HG02642 (cell line): Measurements from ENCODE around the gene AKNA.
A peak's percentile ranks its signal among the peaks of the same experiment; 100 is the strongest.

Source experiments
- ATAC-seq: cut with Tn5 transposase; IDR thresholded peaks from one replicate; pipeline ENCODE4 v1.9.1; 2021; ENCODE audit warnings: mild to moderate bottlenecking; ENCODE audit not compliant: unreplicated experiment, poor library complexity

The AKNA gene

GRCh38 chr9:114382699-114383520, 4.9 kb downstream of the AKNA start:
- ATAC-seq = peak; percentile 35

DNA sequence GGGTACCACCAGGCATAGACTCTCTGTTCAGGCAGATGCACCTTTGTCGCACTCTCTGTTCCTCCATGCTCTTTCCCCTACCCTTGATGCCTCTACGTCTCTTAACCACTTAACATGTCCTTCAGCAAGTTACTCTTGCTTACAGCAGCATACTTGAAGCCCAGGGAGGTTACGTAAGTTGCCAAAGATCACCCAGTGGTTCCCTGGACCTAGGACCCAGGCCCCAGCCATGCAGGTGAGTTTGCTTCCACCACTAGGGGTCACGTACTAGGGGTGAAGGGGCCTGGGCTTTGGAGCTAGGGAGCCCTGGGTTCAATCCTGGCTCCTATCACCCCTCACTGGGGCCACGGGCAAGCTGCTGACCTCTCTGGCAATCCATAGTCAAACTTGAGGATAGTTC, 8.9 kb downstream of the AKNA start:
- no peak for ATAC-seq

GRCh38 chr9:114378016-114378415, 9.8 kb downstream of the AKNA start:
- ATAC-seq = no peak

GRCh38 chr9:114376586-114377445, 11.0 kb downstream of the AKNA start:
- ATAC-seq = no peak

DNA sequence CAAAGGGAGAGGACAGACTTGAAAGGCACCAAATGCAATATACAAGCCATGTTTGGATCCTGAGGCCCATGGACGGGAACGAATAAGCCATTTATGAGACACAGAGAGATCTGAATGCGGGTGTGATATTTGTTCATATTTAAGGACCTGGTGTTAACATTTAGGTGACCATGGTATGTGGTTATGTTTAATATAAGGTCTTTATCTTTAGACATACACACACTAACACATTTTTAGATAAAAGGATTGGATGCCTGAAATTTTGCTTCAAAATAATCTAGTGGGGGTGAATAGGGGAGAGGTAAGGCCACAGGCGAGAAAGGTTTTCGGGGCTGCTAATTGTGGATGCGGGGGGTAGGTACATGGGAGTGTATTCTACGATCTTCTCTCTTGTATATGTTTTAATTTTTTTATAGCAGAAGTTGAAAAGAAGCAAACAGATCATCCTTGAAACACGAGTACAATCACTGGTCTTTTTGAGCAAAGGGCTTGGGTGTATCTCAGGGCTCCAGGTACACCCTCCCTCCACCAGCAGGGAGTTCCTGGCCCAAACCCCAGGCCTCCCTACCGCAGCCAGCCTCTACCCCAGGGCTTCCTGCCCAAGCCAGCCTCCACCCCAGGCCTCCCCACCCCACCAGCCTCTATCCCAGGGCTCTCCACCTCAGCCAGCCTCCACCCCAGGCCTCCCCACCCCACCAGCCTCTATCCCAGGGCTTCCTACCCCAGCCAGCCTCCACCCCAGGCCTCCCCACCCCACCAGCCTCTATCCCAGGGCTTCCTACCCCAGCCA, 12.2 kb downstream of the AKNA start:
- ATAC-seq = no peak

GRCh38 chr9:114374936-114375335, 12.8 kb downstream of the AKNA start:
- no peak for ATAC-seq

DNA sequence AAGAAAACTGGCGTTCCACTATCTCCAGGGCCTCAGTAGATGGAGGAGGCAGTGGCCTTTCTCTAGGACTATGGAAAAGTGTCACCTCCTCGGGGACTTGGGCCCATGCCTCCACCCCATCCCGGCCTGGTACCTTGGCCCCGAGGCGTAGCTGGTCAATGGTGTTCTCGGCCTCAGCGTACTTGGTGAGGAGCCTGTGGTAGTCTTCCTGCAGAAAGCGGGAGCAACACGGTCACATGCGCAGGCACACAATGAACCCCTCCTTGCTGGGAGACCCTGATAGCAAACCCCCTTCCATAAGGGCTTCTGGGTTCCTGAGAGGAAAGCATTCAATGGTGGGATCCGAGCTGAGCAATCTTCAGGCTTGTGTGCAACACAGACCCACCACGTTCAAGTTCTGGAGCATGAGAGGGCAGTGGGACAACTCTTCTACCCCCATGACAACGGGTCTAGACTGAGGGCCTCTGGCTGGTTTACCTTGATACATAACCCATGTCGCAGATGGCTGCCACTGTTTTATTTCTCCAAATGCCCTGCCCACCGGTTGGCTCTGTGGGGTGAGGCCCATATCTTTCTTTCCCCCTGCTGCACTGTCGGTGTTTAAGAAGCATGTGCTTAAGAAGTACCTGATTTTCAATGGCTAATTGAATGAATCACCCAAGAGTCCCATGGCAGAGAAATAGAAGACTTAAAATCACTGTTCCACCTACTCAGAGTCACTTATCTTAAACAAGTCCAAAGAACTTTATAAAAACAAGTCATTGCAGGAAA, 13.6 kb downstream of the AKNA start:
- no peak for ATAC-seq

GRCh38 chr9:114372921-114373448, 14.8 kb downstream of the AKNA start:
- ATAC-seq = peak; percentile 91

GRCh38 chr9:114371973-114372917, 15.5 kb downstream of the AKNA start:
- ATAC-seq = no peak

GRCh38 chr9:114371343-114371944, 16.3 kb downstream of the AKNA start:
- no peak for ATAC-seq

- ATAC-seq = no peak
Measured at GRCh38 chr9:114370968-114371320, 16.8 kb downstream of the AKNA start.

DNA sequence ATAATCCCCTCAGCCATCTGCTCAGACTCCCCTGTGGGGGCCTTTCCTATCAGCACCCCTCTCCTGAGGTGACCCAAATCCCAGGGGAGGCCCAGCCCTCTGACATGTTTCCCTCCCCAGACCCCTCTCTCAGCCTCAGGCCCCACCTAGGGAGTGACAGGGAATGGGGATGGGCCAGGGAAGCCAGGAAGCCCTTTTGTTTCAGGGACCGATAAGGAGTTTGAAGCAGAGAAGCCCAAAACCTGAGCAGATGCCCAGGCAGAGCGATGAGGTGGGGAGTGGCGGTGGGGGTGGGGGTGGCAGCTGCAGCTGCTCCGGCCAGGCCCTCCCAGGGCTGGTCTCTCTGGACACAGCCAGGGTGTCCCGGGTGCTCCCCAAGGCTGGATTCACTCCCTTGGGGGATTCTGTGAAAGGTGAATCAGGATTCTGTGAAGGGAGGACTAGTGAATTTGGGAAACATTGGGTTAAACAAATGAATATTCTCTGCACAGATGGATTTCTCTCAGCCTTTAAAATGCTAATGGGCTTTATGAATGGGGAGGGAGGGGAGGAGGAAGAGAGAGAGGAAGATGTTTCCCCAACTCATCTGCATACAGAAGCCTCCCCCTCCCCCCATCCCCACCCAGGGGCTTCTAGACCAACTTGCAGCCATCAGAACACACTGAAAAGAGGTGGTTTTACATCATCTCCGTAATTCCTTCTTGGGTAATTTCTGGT, 17.4 kb downstream of the AKNA start:
- ATAC-seq = no peak

GRCh38 chr9:114369216-114370130, 18.3 kb downstream of the AKNA start:
- ATAC-seq = no peak

GRCh38 chr9:114367772-114368569, 19.8 kb downstream of the AKNA start:
- no peak for ATAC-seq

- ATAC-seq = no peak
Measured at GRCh38 chr9:114367366-114367765, 20.4 kb downstream of the AKNA start.
